GM12878 (cell line): Measurements from ENCODE around the gene CCNB3. TPM values are rescaled to one million over a fixed set of nuclear protein-coding genes. Genes with fewer than 3 reads are reported as not detected.

Experiments used
- ATAC-seq: fragments of 200-7000 bp; cut with Tn5 transposase; 3 replicates; pipeline ENCODE4 v1.9.1; 2020; ENCODE audit warnings: mild to moderate bottlenecking, moderate library complexity
- BruUV-seq: library from RNA; stranded (reverse); fragments of 400-500 nt; replicated peaks from 2 replicates; lab custom pipeline; 2021; lab: Mats Ljungman, UMichigan
- CTCF ChIA-PET: fragments of 300-600 bp; sonication (Branson Sonifier 250); formaldehyde crosslinking; extraction: SDS; loops from one replicate; lab custom pipeline; 2021; ENCODE audit warnings: inconsistent platforms; lab: Yijun Ruan, JAX
- POLR2A ChIA-PET: fragments of 350-600 bp; formaldehyde crosslinking; extraction: SDS; loops from one replicate; lab custom pipeline; 2021; ENCODE audit warnings: inconsistent platforms; lab: Charles Lee
- RAD21 ChIA-PET: fragments of 300-600 bp; sonication (Branson Sonifier 250); formaldehyde crosslinking; loops from one replicate; lab custom pipeline; 2023; ENCODE audit warnings: antibody characterized with exemption; ENCODE audit not compliant: unreplicated experiment; lab: Charles Lee
- SMC1A ChIA-PET: fragments of 300-600 bp; sonication (Branson Sonifier 250); formaldehyde crosslinking; loops from one replicate; lab custom pipeline; 2023; ENCODE audit not compliant: unreplicated experiment, uncharacterized antibody; lab: Charles Lee
- DNase-seq: peaks from one replicate; pipeline ENCODE4 v3.0.0-alpha.2; 2011; ENCODE audit warnings: low read depth, low spot score
- FAIRE-seq: peaks from 3 replicates; lab custom pipeline; 2011; peaks lifted over from hg19 to GRCh38; lab: Jason Lieb, UNC
- H2AFZ ChIP-seq: 2 replicates; pipeline ENCODE4 v1.6.0; 2011; ENCODE audit warnings: low read depth, low read length, control low read depth; ENCODE audit not compliant: control insufficient read depth
- H3K27ac ChIP-seq: 2 replicates; pipeline ENCODE4 v1.5.1; 2011; ENCODE audit warnings: control low read depth; ENCODE audit not compliant: control insufficient read depth, insufficient read depth
- H3K27me3 ChIP-seq, 2 experiments: replicated peaks in 1 of 2; 2 replicates each; pipeline versions ENCODE4 v1.6.0 to v1.6.1; 2011; ENCODE audit warnings: low read length in 1 of 2; ENCODE audit not compliant: control insufficient read depth in 2 of 2, insufficient read depth in 2 of 2
- H3K36me3 ChIP-seq, 2 experiments: 2 replicates each; pipeline ENCODE4 v1.5.1; 2011; ENCODE audit warnings: low read length in 1 of 2; ENCODE audit not compliant: control insufficient read depth in 2 of 2, insufficient read depth in 2 of 2
- H3K4me1 ChIP-seq: 2 replicates; pipeline ENCODE4 v1.6.1; 2011; ENCODE audit warnings: mild to moderate bottlenecking, low read length, moderate library complexity, mixed read lengths; ENCODE audit not compliant: control insufficient read depth, insufficient read depth
- H3K4me2 ChIP-seq: 2 replicates; pipeline ENCODE4 v1.6.0; 2011; ENCODE audit warnings: control low read depth; ENCODE audit not compliant: control insufficient read depth, insufficient read depth
- H3K4me3 ChIP-seq: fragments of 200-600 bp; sonication (generic); 2 replicates; pipeline ENCODE4 v1.5.1; 2016
- H3K79me2 ChIP-seq: 2 replicates; pipeline ENCODE4 v1.6.0; 2011; ENCODE audit warnings: low read length; ENCODE audit not compliant: control insufficient read depth, insufficient read depth
- H3K9ac ChIP-seq: 2 replicates; pipeline ENCODE4 v1.8.0; 2011; ENCODE audit warnings: low read length, control low read depth, mixed read lengths; ENCODE audit not compliant: control insufficient read depth, insufficient read depth
- H3K9me3 ChIP-seq: replicated peaks from 3 replicates; pipeline ENCODE4 v1.5.1; 2011; ENCODE audit warnings: mild to moderate bottlenecking, low read length; ENCODE audit not compliant: control insufficient read depth, insufficient read depth
- H4K20me1 ChIP-seq: 2 replicates; pipeline ENCODE4 v1.6.0; 2011; ENCODE audit not compliant: control insufficient read depth, insufficient read depth
- CREM ChIP-seq: IDR thresholded peaks from 2 replicates; pipeline ENCODE4 v1.6.1; 2014; ENCODE audit warnings: antibody characterized with exemption, low read depth
- HDAC6 ChIP-seq: fragments of 200-600 bp; sonication (generic); IDR thresholded peaks from one replicate; pipeline ENCODE4 v1.8.0; 2017; ENCODE audit warnings: antibody characterized with exemption; ENCODE audit not compliant: unreplicated experiment
- IKZF1 ChIP-seq: fragments of 450-650 bp; conservative IDR thresholded peaks from 2 replicates; pipeline ENCODE4 v1.6.1; 2017; ENCODE audit warnings: antibody characterized with exemption, mild to moderate bottlenecking
- KAT2A ChIP-seq: conservative IDR thresholded peaks from 2 replicates; pipeline ENCODE4 v1.6.1; 2011; ENCODE audit warnings: low read depth, low read length; ENCODE audit not compliant: control insufficient read depth
- POLR2AphosphoS5 ChIP-seq: IDR thresholded peaks from 2 replicates; pipeline ENCODE4 v1.6.1; 2011; ENCODE audit warnings: mild to moderate bottlenecking, low read length, inconsistent platforms
- SIN3A ChIP-seq: IDR thresholded peaks from 2 replicates; pipeline ENCODE4 v1.6.1; 2012; ENCODE audit warnings: low read depth, low read length, improper control_type of control experiment
- WGBS: methylation state at CpG from one replicate; pipeline ENCODE4 v1.1.6; 2016; ENCODE audit warnings: low lambda C conversion rate; ENCODE audit not compliant: insufficient replicate concordance, insufficient coverage; ENCODE audit errors: missing lambda C conversion rate; 5-methylcytosine and 5-hydroxymethylcytosine counted together
- in situ Hi-C: fragments of 300-500 bp; cut with MboI; formaldehyde crosslinking; loops from 9 replicates; pipeline ENCODE4 v1.14.3; 2018; ENCODE audit warnings: mixed read lengths
- intact Hi-C: fragments of 100-400 bp; cut with micrococcal nuclease; formaldehyde crosslinking; loops from one replicate; pipeline ENCODE4 v1.14.2; 2022; ENCODE audit not compliant: unreplicated experiment
- polyA plus RNA-seq, 11 experiments: library from polyadenylated mRNA; depleted of rRNA in 4 of 11; unstranded in 6 of 11; stranded (reverse) in 5 of 11; fragments of >200 nt; fragmentation: Nextera tagmentation in 4 of 11; fragmentation: Illumina TruSeq in 1 of 11; extraction: Ambion mirVana in 4 of 11; extraction: Trizol in 1 of 11; gene quantifications; 1 replicate in 1 of 11; 2 replicates in 10 of 11; pipeline versions ENCODE4 v1.2.1 to v1.2.3, GENCODE V29; 2011 to 2016; ENCODE audit warnings: inconsistent platforms in 2 of 11, missing spikeins in 2 of 11, low read depth in 1 of 11
- total RNA-seq, 4 experiments: library from RNA; depleted of rRNA in 3 of 4; stranded (reverse); fragments of >200 nt in 3 of 4; fragmentation: Illumina TruSeq in 1 of 4; extraction: Trizol in 1 of 4; gene quantifications; 2 replicates each; pipeline versions ENCODE4 v1.2.1 to v1.2.3, GENCODE V29; 2013 to 2021
- TF ChIP-seq, protein P1 (sequence below): fragments of 450-650 bp; IDR thresholded peaks from 2 replicates; pipeline ENCODE4 v1.6.1; 2017; ENCODE audit warnings: antibody characterized with exemption, mild to moderate bottlenecking, moderate library complexity
- TF ChIP-seq, protein P2 (sequence below): fragments of 450-650 bp; formaldehyde crosslinking; IDR thresholded peaks from 2 replicates; pipeline ENCODE4 v1.4.0; 2020; ENCODE audit warnings: mild to moderate bottlenecking, moderate library complexity

The CCNB3 gene
- total and polyA plus RNA-seq, 10 of the 15 experiments (the other 5 are each of a cell fraction or from before 2014, with no cell fraction given) = 0.09 to 0.49 (median 0.16) TPM; not detected in 3

DNA sequence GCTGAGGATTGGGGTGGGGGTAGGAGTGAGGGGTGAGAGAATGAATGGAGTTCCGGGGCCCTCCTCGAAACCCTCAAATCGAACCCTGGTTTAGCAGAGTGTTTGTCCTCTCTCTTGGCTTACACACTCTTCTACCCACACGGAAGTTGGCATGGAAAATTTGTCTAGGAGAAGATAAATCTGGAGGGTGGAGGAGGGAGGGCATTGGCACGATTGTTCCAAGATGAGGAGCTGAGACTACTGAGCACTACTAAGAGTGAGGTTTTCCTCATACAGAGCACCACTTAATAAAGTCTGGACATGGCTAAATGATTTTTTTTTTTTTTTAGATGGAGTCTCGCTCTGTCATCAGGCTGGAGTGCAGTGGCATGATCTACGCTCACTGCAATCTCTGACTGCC lies 37.2 kb upstream of the CCNB3 start:
- ChIA-PET POLR2A (no interaction called here), SMC1A (no interaction called here), CTCF (interaction anchor here (0.7 kb wide), 1 partner anchor 58 kb away, joined by 3 read pairs; no protein-coding TSS in a partner anchor), RAD21 (no interaction called here)
- no TSS peak for BruUV-seq
- Histone ChIP-seq H3K4me3 (no peak overlapping the region), H3K27me3 (no peaks in the 10 kb centered on the region), H3K9me3 (no peaks in the 10 kb centered on the region), H4K20me1 (no peaks in the 10 kb centered on the region), H3K9ac (no peak overlapping the region), H3K36me3 (no peaks in the 10 kb centered on the region), H3K27ac (no peak overlapping the region), H3K4me1 (no peaks in the 10 kb centered on the region; the same call in 1 of the 2 replicates), H2AFZ (no peak overlapping the region), H3K4me2 (no peak overlapping the region), H3K79me2 (no peaks in the 10 kb centered on the region)
- no peak for FAIRE-seq
- DNase-seq = no peak
- in situ Hi-C loops = no loop called here
- no peak for ATAC-seq
- 31% methylated on average over 7 of the region's 7 CpGs for WGBS
- TF ChIP-seq, protein P1, sequence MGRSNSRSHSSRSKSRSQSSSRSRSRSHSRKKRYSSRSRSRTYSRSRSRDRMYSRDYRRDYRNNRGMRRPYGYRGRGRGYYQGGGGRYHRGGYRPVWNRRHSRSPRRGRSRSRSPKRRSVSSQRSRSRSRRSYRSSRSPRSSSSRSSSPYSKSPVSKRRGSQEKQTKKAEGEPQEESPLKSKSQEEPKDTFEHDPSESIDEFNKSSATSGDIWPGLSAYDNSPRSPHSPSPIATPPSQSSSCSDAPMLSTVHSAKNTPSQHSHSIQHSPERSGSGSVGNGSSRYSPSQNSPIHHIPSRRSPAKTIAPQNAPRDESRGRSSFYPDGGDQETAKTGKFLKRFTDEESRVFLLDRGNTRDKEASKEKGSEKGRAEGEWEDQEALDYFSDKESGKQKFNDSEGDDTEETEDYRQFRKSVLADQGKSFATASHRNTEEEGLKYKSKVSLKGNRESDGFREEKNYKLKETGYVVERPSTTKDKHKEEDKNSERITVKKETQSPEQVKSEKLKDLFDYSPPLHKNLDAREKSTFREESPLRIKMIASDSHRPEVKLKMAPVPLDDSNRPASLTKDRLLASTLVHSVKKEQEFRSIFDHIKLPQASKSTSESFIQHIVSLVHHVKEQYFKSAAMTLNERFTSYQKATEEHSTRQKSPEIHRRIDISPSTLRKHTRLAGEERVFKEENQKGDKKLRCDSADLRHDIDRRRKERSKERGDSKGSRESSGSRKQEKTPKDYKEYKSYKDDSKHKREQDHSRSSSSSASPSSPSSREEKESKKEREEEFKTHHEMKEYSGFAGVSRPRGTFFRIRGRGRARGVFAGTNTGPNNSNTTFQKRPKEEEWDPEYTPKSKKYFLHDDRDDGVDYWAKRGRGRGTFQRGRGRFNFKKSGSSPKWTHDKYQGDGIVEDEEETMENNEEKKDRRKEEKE = no peak
- TF ChIP-seq KAT2A (no peak), IKZF1 (no peak), HDAC6 (no peak), POLR2AphosphoS5 (no peak), CREM (no peak), SIN3A (no peak)
- TF ChIP-seq, protein P2, sequence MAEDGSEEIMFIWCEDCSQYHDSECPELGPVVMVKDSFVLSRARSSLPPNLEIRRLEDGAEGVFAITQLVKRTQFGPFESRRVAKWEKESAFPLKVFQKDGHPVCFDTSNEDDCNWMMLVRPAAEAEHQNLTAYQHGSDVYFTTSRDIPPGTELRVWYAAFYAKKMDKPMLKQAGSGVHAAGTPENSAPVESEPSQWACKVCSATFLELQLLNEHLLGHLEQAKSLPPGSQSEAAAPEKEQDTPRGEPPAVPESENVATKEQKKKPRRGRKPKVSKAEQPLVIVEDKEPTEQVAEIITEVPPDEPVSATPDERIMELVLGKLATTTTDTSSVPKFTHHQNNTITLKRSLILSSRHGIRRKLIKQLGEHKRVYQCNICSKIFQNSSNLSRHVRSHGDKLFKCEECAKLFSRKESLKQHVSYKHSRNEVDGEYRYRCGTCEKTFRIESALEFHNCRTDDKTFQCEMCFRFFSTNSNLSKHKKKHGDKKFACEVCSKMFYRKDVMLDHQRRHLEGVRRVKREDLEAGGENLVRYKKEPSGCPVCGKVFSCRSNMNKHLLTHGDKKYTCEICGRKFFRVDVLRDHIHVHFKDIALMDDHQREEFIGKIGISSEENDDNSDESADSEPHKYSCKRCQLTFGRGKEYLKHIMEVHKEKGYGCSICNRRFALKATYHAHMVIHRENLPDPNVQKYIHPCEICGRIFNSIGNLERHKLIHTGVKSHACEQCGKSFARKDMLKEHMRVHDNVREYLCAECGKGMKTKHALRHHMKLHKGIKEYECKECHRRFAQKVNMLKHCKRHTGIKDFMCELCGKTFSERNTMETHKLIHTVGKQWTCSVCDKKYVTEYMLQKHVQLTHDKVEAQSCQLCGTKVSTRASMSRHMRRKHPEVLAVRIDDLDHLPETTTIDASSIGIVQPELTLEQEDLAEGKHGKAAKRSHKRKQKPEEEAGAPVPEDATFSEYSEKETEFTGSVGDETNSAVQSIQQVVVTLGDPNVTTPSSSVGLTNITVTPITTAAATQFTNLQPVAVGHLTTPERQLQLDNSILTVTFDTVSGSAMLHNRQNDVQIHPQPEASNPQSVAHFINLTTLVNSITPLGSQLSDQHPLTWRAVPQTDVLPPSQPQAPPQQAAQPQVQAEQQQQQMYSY = no peak
- intact Hi-C loops = no loop called here
